ENCODE measurements around the gene CDR2L.
"Not testable (repeated sequence)": the region's sequence is repeated elsewhere in the genome, so short reads cannot be mapped to it uniquely, and the experiment has no call there.

CDR2L gene

DNA sequence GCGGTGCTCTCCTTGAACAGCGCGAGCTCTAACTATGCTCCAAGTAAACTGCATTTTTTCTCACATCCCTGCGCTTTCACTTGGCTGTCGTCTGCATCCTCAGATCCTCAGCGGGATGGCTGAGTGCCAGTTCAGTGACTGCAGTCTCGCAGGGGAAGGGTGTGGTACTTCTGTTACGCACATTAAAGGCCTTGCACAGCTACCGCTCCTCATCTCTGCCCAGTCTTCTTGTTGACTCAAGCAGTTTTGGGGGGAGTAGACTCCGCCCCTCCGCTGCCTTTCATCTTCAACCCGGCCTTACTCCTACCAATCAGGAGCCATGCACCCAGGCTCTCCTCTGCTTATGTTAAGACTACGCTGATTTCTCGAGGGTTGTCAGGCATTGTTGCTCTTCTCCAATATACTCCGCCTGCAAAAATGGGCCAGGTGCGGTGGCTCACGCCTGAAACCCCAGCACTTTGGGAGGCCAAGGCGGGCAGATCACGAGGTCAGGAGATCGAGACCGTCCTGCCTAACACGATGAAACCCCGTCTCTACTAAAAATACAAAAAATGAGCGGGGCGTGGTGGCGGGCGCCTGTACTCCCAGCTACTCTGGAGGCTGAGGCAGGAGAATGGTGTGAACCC lies 49.3 kb downstream of the CDR2L start:
- peak in 1 of 2 donors; percentile 78 for DNase-seq (ENCODE audit: extremely low read depth in 1 of 2, low read depth in 1 of 2)

DNA sequence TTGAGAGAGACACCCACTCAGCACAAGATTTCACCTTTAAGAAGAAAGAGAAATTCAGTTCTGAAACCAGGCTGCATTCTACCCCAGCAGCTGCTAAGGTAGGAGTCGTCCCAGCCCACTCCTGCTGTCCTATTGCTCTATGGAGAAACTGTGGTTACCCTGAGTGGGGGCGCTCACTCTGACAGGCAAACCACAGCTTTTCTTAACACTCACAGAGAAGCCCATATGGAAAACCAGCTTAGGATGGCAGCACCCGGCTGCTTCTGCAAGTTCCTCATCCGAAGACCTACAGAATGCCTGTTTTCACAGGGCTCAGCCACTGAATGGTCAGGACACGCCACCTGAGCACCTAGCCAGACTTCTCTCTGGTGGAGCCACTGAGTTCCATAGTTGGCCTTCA lies 51.8 kb downstream of the CDR2L start:
- DNase-seq (ENCODE audit: extremely low read depth in 1 of 2, low read depth in 1 of 2): no peak

DNA sequence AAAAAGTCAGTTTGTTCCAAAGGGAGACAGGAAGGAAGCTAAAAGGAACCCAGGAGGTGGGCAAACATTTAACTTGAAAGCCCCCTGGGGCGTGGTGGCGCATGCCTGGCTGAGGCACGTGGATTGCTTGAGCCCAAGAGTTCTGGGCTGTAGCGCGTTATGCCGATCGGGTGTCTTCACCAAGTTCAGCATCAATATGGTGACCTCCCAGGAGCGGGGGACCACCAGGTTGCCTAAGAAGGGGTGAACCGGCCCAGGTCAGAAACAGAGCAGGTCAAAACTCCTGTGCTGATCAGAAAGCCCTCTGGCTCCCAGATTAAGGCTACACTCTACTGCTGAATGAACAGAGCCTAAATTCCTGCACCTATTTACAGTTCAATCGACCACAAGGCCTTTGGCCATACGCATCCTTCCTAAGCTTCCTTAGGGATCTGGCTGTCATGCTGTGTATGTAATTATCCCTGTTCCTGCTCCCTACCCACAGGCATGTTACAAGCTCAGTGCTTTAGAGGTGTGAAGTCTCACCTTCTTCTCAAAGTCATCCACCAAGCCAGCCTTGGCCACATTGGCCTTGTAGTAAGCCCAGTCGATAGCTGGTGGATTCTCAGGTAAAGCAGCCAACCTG lies 54.3 kb downstream of the CDR2L start:
- DNase-seq (ENCODE audit: extremely low read depth in 1 of 2, low read depth in 1 of 2): no peak

DNA sequence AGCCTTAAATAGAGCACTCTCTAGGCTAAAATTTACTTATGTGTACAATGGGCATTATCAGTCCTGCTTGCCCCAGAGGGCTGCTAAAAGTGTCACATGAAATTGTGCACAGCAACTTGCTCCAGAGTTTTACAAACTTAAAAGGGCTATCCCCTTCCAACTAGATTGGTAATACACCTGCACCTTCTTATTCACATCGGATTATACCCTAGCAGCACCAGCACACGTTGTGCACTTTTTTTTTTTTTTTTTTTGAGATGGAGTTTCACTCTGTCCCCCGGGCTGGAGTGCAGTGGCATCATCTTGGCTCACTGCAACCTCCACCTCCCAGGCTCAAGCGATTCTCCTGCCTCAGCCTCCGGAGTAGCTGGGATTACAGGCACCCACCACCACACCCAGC lies 56.4 kb downstream of the CDR2L start:
- DNase-seq (ENCODE audit: extremely low read depth in 1 of 2, low read depth in 1 of 2): not testable (repeated sequence)

DNA sequence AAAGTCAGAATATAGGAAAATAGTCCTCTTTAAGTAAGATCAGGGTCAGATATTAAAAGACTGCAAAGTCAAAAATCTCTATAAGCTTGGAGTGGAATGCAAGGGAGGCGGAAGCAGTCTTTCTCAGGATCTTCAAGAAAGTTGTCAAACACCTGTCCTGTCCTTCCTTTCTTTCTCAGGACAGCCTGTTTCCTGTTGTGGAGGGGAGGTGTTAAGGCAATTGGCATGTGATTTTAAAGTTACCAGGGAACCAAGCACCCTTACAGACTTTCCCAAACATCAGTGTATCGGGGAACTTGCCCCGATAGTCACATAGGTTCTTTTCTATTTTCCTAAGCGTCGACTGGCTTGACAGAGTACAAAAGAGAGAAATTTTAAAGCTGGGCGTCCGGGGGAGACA lies 57.3 kb downstream of the CDR2L start:
- DNase-seq (ENCODE audit: extremely low read depth in 1 of 2, low read depth in 1 of 2): no peak

DNA sequence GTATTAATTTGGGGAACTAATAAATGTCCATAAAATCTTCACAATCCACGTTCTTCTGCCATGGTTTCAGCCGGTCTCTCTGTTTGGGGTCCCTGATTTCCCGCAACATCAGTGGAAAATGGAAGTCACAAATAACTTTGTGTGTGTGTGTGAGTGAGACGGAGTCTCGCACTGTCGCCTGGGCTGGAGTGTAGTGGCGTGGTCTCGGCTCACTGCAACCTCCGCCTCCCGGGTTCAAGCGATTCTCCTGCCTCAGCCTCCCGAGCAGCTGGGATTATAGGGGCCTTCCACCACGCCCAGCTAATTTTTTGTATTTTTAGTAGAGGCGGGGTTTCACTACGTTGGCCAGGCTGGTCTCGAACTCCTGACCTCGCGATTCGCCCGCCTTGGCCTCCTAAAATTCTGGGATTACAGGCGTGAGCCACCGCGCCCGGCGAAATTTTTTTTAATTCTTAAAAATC lies 58.5 kb downstream of the CDR2L start:
- DNase-seq (ENCODE audit: extremely low read depth in 1 of 2, low read depth in 1 of 2): not testable (repeated sequence)

DNA sequence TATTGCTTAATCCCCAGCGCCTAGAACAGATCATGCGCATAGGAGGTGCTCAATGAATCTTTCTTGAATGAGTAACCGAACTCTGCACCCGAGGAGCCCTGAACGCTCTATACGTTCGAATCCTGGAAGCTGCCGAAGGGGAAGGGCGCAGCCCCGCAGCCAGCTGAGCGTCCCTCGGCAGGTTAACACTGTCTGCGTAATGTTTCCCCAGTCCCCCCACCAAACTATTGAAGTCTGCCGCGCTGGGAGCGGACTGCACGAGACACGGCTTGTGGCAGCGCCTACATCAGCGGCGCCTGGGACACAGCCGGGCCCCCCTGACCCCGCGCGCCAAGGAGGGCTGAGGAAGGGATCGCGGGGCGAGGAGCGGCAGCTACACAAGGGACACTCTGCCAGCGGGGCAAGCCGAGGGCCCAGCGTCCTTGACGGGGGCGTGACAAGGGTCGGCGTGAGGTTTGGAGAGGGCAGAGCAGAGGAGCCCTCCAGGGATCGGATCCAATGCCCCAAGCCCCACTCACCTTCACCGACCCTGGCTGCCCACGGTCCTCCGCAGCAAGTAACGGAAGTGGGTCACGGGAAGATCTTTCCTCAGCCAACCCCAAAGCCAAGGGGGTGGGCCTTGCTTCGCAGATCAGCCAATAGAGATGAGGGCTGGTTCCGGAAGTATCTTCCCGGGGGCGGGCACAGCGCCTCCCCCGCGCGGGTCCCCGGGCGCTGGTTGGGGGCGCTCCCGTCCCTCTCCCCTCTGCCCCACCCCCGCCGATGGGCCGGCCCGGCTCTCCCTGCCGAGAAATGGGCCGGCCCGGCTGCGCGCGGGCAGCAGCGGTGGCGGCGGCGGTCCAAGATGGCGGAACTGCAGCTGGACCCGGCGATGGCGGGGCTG lies 59.2 kb downstream of the CDR2L start, which contains the start of the genes ATP5PD and KCTD2:
TSS of gene ATP5PD (minus strand) at position 563 of the 883 bp plus-strand sequence. CDS start 4,319 bp downstream, outside the sequence.
TSS of gene KCTD2 (plus strand) at position 819 of the 883 bp plus-strand sequence. CDS start at position 845, 26 bp downstream.
- peak; percentile 94 to 98 for DNase-seq (ENCODE audit: extremely low read depth in 1 of 2, low read depth in 1 of 2)

DNA sequence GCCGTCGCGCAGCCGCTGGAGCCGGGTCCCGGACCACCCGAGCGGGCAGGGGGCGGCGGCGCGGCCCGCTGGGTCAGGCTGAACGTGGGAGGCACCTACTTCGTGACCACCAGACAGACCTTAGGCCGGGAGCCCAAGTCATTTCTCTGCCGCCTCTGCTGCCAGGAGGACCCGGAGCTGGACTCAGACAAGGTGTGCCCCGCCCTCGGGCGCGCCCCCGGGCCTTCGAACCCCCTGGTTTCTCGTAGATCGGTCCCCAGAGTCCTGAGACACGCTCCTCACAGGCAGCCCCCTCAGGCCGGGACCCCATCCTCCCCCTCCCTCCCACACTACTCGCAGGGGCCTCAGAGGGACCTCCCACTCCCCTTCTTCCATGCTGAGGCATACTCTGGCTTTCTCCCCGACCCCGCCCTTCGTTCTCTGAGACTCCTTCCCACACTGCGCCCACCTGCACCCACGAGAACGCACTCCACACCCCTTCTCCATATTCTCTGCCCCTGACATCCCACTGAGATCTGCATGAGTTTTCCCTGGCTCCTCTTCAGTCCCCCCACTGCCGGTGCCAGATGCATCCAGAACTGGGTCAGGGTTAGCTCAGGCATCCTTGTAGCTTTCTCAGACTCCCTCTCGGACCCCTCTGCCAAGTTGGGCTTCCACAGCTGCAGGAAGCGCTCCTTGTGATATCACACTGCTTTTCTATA lies 60.1 kb downstream of the CDR2L start:
- DNase-seq (ENCODE audit: extremely low read depth in 1 of 2, low read depth in 1 of 2): no peak

DNA sequence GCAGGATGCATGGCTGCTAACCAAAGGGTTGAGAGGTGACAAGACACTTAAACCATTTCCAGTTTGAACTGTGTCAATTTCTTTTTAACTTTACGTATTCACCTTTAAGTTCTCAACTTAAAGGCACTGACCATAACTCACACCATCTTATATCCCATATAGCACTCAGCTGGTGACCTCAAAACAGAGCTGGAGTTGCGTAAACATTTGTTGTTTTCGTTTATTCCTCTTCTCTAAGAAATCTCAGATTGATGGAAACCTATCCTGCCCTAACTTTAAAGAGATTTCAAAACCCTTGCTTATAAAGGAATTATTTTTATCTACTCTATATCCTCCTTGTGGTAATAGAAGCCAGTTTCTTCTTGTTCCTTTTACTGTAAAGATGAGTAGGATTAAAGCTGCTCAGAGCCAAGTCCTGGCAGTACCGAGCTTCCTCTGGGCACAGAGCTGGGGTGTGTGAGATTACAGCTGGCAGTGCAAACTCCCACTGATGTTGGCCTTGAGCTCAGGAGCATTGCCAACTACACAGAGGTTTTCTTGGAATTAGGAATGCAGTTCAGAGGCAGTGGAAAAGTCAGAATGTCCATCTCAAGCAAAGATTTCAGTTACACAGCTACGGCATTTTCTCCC lies 60.9 kb downstream of the CDR2L start:
- no peak for DNase-seq (ENCODE audit: extremely low read depth in 1 of 2, low read depth in 1 of 2)

DNA sequence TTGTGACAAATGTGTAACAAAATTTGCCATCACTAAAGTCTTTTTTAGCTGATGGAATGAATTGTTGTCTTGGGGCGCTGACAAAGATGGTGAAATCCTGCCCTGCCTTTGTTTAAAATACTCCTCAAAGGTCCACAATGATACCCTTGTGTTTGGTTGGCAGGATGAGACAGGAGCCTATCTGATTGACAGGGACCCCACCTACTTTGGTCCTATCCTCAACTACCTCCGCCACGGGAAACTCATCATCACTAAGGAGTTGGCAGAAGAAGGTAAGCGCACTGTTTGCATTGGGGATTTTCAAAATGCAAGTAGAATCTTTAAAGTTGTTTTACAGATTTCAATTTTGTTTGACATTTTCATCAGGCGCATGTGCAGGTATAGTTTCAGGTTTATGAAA lies 61.6 kb downstream of the CDR2L start:
- no peak for DNase-seq (ENCODE audit: extremely low read depth in 1 of 2, low read depth in 1 of 2)

DNA sequence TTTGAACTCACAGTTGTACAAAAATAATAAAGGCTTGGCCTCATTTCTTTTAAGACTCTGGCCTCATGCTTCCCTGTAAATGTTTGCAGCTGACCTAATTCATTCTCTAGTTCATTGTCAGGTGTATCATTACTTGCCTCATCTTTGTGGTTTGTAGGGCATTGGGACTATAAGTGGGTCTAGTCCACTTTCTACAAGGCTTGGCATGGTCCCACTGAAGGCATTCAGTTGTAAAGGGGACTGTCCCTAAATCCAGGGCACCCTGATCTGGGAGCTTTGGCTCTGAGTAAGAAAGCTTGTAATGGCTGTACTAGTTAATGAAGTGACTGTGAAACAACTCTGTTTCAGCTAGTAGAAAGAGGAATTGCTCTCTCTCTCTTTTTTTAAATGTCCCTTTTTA lies 62.3 kb downstream of the CDR2L start:
- no peak for DNase-seq (ENCODE audit: extremely low read depth in 1 of 2, low read depth in 1 of 2)

DNA sequence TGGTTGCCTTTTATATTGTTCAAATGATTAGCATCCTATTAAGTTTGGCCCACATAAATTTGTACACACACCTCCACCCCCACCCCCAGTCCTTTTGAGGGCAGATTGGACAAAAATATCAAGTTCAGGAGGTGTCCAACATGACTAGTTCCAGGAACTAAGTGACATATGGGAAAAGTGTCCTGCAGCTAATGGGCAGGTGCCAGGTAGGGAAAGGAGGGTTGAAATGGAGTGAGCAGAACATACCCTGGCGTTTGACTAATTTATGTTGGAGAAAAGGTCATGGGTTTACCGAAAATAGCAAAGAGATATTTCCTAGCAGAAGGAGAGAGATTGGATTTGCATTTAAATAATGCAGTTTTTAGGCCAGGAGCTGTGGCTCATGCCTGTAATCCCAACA lies 64.5 kb downstream of the CDR2L start:
- DNase-seq (ENCODE audit: extremely low read depth in 1 of 2, low read depth in 1 of 2): no peak

Measured in stimulated activated CD8-positive, alpha-beta memory T cell treated with anti-CD3 and anti-CD28 coated beads, Interleukin-7, amount 100 ng/mL, for 48 hours (primary cell).